ENCODE results near the gene MRM1.

- TF ChIP-seq CTCF (IDR thresholded peaks at IDR 0.05) (no peak), POLR2A (IDR thresholded peaks at IDR 0.05) (no peak), POLR2AphosphoS5 (IDR thresholded peaks at IDR 0.05) (no peak), EP300 (IDR thresholded peaks at IDR 0.05; ENCODE audit: low read depth) (no peak)
These were observed 25.7 kb downstream of the MRM1 start for GRCh38 chr17:36627101-36627500.

All from transverse colon (tissue), 4 donors.